Suppressor macrophage treated with lipopolysaccharide for 4 hours (primary cell): ENCODE measurements around the gene FAM9A.
"Not testable (repeated sequence)": the region's sequence is repeated elsewhere in the genome, so short reads cannot be mapped to it uniquely, and the experiment has no call there.

Source experiments
- DNase-seq: peaks from one replicate; pipeline ENCODE4 v3.0.0-alpha.2; 2020

The FAM9A gene

DNA sequence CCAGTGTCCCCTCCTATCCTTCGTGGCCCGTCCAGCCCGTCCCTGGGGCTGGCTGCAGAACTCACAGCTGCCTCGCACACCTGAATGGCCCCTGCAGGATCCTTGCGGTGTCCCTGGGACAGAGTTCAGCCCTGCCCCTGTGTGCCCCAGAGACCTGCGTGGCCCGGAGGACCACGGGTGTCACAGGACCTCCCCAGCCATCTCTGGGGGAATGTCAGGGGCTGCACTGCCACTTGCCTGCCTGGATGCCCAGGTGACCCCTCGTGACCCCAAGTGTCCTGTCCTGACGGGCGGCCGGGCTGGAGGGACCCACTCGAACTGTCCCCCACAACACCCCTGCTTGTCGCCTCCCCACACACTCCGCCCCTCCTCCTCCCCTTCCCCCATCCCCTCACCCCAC lies 832 bp downstream of the FAM9A start:
- not testable (repeated sequence) for DNase-seq

GRCh38 chrX:8799281-8799680 lies 1.9 kb downstream of the FAM9A start:
- not testable (repeated sequence) for DNase-seq

- not testable (repeated sequence) for DNase-seq
These were observed 2.5 kb downstream of the FAM9A start for GRCh38 chrX:8798702-8799101.

DNA sequence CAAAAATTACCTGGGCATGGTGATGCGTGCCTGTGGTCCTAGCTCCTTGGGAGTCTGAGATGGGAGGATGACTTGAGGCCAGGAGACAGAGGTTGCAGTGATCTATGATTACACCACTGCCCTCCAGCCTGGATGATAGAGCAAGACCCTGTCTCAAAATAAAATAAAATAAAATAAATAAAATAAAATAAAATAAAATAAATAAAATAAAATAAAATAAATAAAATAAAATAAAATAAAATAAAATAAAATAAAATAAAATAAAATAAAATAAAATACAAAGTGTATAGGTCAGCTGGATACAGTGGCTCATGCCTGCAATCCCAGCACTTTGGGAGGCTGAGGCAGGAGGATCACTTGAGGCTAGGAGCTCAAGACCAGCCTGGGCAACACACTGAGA lies 14.1 kb downstream of the FAM9A start:
- DNase-seq = not testable (repeated sequence)

DNA sequence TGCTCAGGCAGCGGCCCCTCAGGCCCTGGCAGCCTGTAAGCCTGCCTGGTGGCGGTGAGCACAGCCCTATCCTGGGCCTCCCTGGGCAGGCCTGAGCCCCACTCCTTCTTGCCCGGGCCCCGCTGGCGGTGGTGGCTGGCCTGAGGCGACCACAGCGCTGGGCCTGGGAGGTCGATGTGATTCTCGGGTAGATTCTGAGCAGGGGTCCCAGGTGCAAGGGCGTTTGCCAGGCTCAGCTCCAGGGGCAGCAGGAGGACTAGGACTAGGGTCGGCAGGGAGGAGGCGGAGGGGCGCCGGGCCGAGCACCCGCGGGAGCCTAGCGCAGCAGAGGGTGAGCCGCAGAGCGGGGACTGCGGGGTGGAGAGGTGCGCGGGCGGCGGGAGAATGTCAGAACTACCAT lies 17.0 kb downstream of the FAM9A start:
- no peak for DNase-seq

DNA sequence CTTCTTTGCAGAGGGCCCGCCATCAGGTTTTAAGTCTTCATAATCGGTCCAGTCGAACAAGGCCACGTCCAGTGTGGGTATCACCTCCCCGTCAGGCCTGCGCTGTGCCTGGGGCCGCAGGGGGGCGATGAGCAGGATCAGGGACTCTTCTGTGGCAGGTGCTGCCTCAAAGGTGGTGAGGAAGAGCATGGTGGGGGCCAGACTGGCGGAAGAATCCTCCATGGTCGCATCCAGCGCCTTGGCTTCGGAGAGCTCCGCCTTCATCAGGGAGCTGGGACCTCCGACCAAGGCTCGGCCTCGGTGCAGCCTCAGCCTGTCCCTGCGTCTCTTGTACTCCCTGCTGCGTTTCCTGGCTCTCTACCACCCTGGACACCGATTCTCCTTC lies 17.5 kb downstream of the FAM9A start:
- DNase-seq = no peak

- peak; percentile 8 for DNase-seq
These were observed 18.0 kb downstream of the FAM9A start for GRCh38 chrX:8783097-8783713.

DNA sequence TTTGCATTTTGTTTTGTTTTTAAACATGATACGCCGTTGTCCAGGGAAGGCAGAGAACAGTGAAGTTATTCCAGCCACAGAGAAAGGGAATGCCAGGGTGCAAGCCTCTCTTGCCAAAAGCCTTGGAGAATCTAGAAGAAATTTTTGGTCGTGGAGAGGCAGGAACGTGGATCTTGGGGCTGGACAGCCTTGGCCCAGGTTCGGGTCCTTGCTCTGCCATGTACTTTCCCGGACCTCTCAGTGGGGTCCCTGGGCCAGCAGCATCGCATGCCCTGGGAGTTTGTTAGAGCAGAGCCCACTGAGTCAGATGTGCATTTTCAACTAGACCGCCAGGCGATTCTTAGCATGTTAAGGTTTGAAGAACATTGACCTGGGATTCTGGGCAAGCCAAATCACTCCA lies 18.6 kb downstream of the FAM9A start:
- DNase-seq = no peak

GRCh38 chrX:8781921-8782320 lies 19.3 kb downstream of the FAM9A start:
- not testable (repeated sequence) for DNase-seq

GRCh38 chrX:8773117-8773516 lies 28.1 kb downstream of the FAM9A start:
- DNase-seq = no peak

- no peak for DNase-seq
These were observed 41.2 kb downstream of the FAM9A start for GRCh38 chrX:8760021-8760420.

- not testable (repeated sequence) for DNase-seq
These were observed 42.5 kb downstream of the FAM9A start for GRCh38 chrX:8758706-8759105.

DNA sequence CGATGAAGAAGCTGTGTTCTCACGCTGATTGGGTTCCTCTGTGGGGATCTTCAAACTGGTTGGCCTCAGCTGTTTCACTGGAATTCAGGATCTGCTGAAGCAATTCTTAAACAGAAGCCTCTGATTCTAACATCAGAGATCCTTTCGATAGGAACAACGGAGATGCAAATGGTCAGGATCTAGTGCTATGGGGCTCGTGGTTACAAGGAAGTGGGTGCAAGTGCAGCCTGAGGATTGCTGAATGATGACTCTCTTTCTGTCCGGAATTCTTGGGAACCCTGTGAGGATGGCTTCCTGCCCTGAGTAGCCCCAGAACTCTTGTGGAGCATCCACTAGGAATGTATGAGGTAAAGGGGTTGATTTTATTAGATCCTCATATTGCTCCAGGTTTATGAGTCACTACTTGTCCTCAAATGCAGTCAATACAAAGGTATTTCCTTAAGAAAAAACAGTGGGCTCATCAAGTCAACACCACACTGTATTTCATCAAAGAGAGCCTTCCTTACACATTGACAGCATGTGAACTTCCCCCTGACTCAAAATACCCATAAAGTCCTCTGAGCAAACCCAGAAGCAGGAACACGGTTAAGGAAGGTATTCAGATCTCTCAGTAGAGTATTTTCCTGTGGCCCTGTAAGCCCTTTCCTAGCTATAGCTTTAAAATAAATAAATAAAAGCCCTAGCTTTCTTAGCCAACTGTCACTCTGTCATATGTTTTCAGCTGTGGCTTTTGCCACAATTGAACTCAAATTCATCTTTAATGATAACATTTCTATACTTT lies 43.4 kb downstream of the FAM9A start:
- DNase-seq = not testable (repeated sequence)

- no peak for DNase-seq
These were observed 45.4 kb downstream of the FAM9A start for GRCh38 chrX:8755813-8756212.

DNA sequence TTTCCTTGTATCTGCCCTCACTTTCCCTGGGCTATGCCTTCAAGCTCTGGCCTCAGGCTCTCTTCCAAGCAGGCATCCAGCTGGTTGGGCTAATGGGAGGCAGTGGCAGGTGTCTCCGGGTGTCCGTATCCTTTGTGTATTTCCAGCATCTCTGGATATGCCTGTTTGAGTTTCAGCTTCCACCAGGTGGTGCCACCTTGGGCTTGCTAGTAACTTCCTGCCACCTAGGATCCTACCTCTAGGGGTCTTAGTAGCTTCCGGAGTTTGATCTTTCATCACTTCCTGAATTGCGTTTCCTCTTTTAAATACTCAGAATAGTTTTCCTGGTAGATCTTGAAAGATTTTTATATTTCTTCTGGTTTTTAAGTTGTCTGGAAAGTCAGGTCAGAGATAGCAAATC lies 46.1 kb downstream of the FAM9A start:
- no peak for DNase-seq

GRCh38 chrX:8749697-8750096 lies 51.5 kb downstream of the FAM9A start:
- no peak for DNase-seq

DNA sequence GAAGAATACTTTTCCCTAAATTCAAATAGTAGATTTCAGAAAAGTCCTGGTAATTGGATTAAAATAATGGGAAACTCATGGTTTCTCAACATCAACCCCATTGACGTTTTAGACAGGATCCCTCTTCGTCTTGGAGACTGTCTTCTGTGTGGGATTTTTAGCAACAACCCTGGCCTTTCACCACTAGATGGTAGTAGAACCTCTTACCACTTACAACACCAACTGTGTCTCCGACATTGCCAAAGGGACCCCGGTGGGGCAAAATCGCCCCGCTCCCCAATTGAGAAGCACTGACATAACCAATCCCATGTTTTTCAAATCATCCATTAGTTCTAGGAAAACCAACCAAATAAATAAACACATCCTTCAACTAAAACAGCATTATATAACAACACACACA lies 52.3 kb downstream of the FAM9A start:
- peak; percentile 20 for DNase-seq

GRCh38 chrX:8743126-8743732 lies 58.0 kb downstream of the FAM9A start:
- peak; percentile 55 for DNase-seq

DNA sequence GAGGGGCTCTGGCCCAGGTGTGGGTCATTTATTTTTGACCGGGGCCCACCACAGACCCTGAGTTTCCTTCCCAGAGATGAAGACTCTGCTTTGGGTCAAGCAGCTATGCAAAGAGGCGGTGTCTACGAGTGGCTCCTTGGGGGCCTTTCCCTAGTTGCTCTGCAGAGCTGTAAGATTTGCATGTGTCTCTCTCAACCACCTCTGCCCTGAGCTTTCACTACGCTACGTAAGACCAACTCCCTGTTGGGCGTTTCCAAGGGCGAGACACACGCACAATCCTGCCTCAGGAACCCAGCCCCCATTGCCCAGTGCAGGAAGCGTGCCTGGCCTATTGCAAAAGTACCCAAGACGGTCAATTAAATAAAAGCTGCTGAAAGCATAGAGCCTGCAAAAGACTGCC lies 59.2 kb downstream of the FAM9A start:
- DNase-seq = no peak
